NCI-H345 (cell line): Measurements from ENCODE around the gene IL6.
"Not testable (repeated sequence)": the region's sequence is repeated elsewhere in the genome, so short reads cannot be mapped to it uniquely, and the experiment has no call there.

ENCODE experiments used
- DNase-seq: peaks from one replicate; lab custom pipeline; 2025; lab: John Stamatoyannopoulos, UW

Gene IL6

DNA sequence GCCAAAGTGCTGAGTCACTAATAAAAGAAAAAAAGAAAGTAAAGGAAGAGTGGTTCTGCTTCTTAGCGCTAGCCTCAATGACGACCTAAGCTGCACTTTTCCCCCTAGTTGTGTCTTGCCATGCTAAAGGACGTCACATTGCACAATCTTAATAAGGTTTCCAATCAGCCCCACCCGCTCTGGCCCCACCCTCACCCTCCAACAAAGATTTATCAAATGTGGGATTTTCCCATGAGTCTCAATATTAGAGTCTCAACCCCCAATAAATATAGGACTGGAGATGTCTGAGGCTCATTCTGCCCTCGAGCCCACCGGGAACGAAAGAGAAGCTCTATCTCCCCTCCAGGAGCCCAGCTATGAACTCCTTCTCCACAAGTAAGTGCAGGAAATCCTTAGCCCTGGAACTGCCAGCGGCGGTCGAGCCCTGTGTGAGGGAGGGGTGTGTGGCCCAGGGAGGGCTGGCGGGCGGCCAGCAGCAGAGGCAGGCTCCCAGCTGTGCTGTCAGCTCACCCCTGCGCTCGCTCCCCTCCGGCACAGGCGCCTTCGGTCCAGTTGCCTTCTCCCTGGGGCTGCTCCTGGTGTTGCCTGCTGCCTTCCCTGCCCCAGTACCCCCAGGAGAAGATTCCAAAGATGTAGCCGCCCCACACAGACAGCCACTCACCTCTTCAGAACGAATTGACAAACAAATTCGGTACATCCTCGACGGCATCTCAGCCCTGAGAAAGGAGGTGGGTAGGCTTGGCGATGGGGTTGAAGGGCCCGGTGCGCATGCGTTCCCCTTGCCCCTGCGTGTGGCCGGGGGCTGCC is at the start of gene IL6:
Gene IL6, plus strand, starts transcription at position 294 of the 807 bp plus-strand sequence. Its CDS starts 63 bp downstream, at position 357.
- peak; percentile 85 for DNase-seq

DNA sequence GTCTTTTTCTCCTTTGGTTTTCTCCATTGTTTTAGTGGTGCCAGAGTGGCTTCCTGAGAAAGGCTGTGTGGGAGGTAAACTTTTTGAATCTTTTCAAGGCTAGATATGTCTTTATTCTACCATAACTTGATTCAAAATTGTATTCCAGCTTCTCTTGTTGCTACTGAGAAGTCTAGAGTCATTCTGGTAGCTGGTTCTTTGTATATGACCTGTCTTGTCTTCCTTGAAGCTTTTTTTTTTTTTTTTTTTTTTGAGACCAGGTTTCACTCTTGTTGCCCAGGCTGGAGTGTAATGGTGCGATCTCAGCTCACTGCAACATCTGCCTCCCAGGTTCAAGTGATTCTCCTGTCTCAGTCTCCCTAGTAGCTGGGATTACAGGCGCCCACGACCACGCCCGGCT is 49.7 kb upstream of the IL6 start:
- DNase-seq = not testable (repeated sequence)

DNA sequence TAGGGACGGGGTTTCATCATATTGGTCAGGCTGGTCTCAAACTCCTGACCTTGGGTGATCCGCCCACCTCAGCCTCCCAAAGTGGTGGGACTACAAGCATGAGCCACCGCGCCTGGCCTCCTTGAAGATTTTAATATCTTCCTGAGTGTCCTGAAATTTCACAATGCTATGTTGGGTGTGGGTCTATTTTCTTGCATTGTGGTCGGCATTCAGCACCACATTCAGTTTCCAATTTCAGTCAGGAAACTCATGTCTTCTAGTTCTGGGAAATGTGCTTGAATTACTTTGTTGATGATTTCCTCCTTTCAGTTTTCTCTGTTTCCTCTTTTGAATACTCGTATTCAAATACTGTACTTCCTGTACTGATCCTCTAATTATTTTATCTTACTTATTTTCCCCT is 49.3 kb upstream of the IL6 start:
- DNase-seq = no peak

DNA sequence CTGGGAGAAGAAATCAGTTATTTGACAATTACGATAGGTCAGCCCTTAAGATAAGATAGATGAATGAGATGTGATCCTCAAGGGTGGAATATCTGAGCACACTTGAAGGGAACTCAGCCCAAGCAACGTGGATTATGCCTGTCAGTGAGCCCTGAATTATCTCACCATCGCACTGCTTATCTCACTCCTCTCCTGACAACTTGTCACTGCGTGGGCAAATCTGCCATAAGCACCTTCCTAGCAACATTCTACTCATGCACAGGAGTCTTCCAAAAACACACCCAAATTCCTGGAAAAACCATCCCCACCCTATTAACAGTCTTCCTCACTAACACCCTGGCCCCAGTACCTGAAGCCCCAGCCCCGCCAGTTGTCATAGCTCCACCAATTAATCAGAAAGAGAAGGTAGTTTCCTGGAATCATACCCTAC is 46.5 kb upstream of the IL6 start:
- no peak for DNase-seq

DNA sequence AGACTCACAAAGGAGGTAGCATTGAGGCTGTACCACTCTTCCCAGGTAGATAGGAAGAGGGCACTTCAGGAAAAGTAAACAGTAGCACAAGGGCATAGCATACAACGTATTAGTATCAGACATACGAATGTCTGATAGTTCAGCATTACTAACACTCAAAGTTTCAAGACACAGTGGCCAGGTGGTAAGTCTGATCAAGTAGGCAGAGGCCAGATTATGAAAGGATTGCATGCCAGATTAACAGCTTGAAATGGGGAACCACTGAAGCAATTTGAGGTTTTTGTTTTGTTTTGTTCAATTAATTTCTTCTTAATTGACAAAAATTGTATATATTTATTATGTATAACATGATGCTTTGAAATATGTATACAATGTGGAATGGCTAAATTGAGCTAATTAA is 45.7 kb upstream of the IL6 start:
- peak; percentile 23 for DNase-seq

DNA sequence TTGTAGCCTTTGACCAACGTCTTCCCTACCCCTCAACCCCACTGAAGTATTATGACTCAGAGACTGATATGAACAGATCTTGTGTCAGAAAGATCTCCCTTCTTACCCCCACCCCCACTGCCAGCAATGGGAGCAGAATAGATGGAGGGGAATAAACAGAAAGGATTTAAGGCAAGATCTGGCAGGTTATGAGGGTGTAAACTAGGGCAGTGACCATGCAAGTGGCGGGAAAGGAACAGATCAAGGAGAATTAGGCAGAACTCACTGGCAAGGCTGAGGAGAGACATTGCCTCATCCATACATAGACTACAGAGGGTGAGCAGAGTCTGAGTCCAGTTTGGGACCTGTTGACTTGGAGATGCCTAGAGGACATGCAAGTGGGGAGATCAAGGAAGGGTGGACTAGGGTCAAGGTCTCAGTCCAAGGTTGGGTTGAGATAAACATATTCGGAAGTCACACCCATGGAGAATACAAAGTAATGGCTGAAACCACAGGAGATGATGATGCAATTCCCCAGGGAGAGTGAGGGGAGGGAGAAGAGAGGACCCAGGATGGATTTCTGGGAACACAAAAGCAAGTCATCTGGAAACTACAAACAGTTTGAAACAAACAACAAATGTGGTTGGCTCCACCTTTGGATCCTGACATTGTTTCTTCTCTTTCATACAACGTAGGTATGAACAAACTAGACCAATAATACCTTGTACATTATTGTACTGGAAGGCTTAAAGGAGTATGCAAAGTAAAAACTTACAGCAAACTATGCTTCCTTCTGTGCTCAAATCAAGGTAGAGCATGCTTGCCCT is 44.9 kb upstream of the IL6 start:
- DNase-seq = no peak

DNA sequence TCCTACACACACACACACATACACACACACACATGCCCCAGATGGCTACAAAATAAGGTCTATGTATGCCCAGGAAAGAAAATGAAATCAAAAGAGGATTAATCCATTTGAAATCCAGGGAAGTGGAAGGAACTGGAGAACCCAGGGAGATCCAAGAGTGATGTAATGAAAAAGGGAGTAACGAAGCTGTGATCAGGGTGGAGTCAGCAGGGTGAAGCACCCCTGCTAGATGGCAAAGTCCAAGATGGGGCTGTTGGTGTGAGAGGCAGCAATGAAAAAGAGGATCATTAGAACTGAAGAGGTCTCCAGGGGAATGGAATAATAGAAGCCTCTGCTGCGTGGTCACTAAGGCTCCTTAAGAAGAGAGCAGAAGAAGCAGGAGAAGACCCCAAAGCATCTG is 43.6 kb upstream of the IL6 start:
- no peak for DNase-seq

DNA sequence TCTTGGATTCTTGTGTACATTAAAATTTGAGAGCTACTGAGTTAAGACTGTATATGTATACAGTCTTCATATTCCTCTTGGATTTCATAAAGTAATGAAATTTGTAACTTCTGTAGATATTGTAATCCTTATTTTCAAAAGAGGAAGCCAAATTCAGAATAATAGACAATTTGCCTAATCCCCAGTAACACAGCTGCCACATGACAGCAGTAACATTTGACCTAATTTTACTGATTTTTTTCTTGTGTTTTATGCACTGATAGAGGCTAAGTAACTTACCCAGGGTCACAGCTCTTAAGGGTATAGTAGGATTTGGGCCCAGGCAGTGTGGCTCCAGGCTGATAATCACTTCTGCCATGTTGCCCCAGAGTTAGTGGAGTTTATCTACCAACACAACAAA is 40.4 kb upstream of the IL6 start:
- no peak for DNase-seq

DNA sequence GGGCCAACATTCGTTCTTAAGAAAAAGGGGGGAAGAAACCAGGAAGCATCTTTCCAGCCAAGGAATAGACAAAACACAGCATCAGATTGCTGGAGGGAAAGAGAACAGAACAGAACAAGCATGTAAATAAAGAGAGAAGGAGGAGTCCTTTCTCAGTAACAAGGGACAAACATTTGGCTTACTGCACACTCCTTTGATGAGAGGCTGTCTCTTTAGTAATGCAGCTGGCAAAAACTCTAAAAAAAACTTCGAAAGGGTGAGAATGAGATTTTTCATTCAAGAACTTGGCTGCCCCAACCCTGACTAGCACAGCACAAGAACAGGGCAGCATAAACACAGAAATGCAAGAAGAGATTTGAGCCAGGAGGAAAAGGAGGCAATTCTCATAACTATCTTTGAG is 38.9 kb upstream of the IL6 start:
- DNase-seq = no peak

DNA sequence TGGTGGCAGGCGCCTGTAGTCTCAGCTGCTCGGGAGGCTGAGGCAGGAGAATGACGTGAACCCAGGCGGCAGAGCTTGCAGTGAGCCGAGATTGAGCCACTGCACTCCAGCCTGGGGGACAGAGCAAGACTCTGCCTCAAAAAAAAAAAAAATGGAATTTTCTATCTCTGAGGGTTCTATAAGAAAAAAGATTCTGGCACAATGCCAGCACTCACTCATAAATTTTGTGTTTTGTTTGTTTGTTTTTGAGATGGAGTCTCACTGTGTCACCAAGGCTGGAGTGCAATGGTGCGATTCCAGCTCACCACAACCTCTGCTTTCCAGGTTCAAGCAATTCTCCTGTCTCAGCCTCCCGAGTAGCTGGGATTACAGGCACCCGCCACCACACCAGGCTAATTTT is 38.1 kb upstream of the IL6 start:
- DNase-seq = not testable (repeated sequence)

DNA sequence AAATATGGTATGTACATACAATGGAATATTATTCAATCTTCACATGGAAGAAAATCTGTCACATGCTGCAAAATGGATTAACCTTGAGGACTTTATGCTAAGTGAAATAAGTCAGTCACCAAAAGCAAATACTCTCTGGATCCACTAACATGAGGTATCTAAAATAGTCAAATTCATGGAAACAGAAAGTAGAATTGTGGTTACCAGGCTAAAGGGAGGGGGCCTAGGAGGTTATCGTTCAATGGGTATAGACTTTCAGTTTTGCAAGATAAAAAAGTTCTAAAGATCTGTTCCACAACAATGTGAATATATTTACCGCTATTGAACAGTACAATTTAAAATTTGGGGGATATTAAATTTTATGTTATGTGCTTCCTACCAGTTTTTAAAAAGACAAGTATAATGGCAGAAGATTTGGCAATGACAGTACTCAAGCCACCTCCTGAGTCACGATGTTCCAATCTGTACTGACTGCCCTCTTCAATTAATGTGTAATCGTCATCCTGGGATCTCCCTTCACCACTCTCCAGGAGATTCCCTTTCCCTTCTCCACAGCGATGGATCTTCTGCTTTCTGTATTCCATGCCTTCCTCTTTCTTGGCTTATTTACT is 32.3 kb upstream of the IL6 start:
- DNase-seq = no peak

DNA sequence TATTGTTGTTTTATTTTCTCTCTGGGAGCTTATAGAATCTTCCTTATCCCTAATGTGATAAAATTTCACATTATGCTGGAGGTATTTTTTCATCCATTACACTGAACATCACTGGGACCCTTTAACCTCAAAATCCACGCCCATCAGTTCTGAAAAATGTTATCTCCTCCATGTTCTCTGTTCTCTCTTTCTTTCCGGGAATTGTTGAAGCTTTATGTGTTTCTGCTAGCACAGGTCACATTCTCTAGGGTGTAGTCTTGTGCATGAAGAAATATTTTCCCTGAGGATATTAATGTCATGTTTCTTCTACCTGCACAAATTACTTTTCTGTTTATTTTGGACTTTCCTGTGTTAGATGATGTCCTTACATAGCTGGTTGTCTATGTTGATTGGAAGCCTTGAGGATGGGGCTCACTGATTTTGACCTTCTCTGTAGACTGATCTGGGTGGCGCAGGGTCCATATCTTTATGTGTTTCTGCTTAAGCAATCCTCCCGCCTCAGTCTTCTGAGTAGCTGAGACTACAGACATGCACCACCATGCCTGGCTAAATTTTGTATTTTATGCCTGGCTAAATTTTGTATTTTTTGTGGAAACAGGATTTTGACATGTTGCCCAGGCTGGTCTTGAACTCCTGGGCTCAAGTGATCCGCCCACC is 31.4 kb upstream of the IL6 start:
- DNase-seq = no peak

DNA sequence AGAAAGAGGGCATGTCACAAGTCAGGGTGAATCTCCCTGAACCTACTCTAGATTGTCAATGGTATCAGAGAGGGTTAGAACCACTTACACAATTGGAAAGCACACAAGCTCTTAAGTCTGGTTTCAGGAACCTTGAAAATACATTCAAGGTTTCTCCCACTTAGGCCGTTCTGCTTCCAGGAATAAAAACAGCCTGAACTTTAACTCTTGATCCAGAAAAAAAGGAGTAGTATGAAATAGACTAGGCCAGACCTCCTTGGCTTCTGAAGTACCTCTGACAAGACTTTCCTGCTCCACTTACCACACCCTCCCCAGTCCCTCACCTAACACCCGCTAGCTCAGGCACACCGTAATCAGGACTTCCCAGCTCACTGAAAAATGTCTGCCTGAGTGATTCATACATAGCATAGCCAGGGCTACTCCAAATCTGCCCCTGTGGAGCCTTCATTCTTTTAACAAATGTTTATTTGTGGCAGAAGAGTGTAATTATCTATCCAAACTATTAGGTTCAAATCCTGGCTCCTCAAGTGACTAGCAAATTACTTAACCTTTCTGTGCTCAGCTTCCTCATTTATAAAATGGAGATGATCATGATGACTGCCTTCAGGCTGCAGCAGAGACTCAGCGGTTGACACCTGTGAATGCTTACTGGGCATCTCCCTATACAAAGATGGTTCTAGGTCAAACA is 30.3 kb upstream of the IL6 start:
- DNase-seq = no peak

DNA sequence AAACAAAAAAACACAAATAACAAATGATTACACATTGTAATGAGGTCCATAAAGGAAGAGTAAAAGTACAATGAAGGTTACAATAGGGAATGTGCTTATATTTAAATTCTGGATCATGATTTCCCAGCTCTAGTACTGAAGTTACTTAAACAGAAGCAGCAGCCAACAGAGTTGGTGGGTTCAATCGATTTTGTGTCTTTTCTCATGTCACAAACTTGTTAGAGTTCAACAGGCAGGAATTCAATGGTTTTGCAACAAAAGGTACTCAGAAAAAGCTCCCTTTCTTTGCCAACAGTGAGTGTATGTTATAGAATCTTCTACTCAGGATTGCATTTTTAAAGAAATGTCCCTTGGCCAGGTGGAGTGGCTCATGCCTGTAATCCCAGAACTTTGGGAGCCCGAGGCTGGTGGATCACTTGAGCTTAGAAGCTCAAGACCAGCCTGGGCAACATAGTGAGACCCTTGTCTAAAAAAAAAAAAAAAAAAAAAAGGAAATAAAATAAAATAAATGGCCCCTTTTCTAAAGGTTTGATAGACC is 29.6 kb upstream of the IL6 start:
- no peak for DNase-seq

DNA sequence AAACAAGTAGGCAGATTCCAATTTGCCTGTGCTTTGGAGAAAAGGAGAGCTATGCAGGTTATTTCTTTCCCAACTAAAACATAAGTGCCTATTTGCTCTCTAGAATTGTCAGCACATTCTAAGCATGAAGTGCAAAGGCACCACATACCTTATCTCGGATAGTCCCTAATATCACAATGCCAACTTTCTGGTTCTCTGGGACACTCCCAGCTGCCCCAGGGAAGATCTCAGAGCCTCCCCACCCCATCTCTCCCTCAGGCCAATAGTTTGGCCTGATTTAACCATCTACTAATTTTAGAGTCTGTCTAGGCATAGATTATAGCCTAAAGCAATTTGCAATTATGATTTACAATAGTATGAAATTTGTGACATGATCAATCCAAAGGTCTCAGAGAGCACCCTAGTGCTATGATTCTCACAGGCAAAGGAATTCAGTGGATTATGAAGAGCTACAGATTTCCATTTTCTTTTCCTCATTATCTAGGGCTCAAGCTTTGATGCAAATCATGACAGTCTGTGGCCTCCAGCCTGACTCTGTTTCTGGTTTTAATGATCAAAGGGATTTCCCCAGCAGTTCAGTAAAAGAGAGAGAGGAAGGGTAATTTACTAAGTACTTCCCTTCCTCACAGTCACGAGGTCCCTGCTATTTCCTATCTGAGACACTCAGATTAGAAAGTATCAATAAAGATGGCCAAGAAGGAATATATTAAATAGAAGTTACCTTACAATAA is 29.0 kb upstream of the IL6 start:
- no peak for DNase-seq

DNA sequence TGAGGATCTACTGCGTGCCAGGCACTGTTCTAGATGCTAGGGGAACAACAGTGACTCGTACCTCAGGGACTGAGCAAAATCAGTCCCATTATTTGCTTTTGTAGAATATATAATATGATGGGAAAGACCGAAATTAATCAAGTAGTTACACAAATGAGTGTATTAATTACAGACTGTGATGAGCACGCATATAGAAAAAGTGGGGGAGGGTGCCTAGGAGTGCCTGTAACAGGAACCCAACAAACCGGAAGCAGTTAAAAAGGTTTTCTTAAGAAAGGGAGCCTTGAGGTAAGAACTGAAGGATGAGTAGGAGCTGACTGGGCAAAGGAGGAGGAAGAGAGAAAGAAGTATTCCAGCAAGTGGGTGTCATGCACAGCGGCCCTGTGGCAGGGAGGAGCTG is 28.2 kb upstream of the IL6 start:
- no peak for DNase-seq

DNA sequence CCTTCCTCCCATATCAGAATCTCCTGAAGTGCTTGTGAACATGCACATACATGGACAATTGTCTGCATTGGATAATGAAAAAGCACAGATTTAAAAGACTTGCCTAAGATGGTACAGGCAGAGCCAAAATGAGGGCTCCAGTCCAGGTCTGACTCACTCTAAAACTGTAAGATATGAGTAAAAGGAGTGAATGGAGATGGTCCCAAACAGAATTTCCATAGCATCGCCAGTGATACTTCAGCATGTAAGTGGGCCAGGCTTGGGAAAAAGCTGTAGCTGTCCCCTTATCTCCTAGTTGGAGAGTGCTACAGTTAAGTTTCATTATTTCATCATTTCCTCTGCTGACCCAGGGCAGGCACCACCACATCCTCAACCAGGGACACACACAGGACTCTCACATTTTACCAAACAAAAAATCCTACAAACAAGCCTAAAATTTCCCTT is 26.4 kb upstream of the IL6 start:
- no peak for DNase-seq

DNA sequence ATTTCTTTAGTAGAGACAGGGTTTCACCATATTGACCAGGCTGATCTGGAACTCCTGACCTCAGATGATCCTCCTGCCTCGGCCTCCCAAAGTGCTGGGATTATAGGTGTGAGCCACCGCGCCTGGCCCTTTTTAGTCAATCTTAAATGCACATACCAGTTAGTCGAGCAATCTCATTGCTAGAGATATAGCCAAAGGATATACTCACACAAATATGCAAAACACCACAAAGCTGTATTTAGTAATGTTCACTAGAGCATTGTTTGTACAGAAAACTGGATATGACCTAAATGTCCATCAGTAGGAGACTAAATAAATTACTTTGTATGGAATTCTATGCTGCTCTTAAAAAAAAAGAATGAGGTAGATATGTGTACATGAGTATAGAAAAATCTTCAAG is 24.5 kb upstream of the IL6 start:
- no peak for DNase-seq

DNA sequence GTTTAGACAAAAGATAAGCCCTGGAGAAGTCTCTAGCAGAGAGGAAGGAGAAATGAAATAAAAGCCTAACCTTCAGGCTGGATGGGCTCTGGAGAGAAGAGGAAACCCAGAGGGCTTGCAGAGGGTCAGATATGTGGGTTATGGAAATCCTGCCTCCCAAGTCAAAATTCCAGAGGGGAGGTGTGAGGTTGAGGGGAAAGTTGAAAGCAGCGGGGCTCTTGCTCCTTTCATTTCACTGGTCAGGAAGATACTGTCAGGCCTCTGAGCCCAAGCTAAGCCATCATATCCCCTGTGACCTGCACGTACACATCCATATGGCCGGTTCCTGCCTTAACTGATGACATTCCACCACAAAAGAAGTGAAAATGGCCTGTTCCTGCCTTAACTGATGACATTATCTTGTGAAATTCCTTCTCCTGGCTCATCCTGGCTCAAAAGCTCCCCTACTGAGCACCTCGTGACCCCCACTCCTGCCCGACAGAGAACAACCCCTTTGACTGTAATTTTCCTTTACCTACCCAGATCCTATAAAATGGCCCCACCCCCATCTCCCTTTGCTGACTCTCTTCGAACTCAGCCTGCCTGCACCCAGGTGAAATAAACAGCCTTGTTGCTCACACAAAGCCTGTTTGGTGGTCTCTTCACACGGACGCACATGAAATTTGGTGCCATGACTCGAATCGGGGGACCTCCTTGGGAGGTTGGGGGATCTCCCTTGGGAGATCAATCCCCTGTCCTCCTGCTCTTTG is 23.7 kb upstream of the IL6 start:
- not testable (repeated sequence) for DNase-seq
